ENCODE results near the gene LCN1. TPM values are rescaled to one million over a fixed set of nuclear protein-coding genes. Genes with fewer than 3 reads are reported as not detected.

The LCN1 gene
- total RNA-seq, 1 experiment from 2014 or later = not detected

GRCh38 chr9:135491764-135492163 is 29.5 kb upstream of the LCN1 start:
- no peak overlapping the region for H3K56ac ChIP-seq (ENCODE audit: insufficient read length, low read depth, low read length)
- H3K79me1 ChIP-seq (ENCODE audit: insufficient read depth, low read depth, low read length, poor library complexity, severe bottlenecking) = no peaks in the 10 kb centered on the region
- no peak for DNase-seq
- no peaks in the 10 kb centered on the region for H3K27me3 Mint-ChIP-seq (ENCODE audit: low read depth)
- no peak overlapping the region for H2BK15ac ChIP-seq (ENCODE audit: low read depth, low read length)
- H3K4me3 Mint-ChIP-seq = no peak overlapping the region
- H3K9me3 ChIP-seq (ENCODE audit: control insufficient read depth, low read depth, low read length) = no peaks in the 10 kb centered on the region
- peaks cover 9 to 22% (median 15%) of the 10 kb centered on the region in 3 experiments; a peak in 6 of 7 replicates for H3K36me3 Mint-ChIP-seq (ENCODE audit: insufficient read depth in 1 of 3, low read depth in 3 of 3)
- no peak overlapping the region for H2BK120ac ChIP-seq (ENCODE audit: low read depth, low read length, poor library complexity, severe bottlenecking)
- H3K27ac Mint-ChIP-seq = no peak overlapping the region
- H3K4me1 Mint-ChIP-seq = peaks cover 10 to 18% of the 10 kb centered on the region in 2 experiments; a peak in 3 of 4 replicates
- H4K20me1 ChIP-seq (ENCODE audit: control insufficient read depth, insufficient read depth, insufficient read length) = no peaks in the 10 kb centered on the region
- H3K23ac ChIP-seq (ENCODE audit: insufficient read length, low read depth, low read length) = no peak overlapping the region
- H3T11ph ChIP-seq (ENCODE audit: low read length) = no peak overlapping the region
- H3K18ac ChIP-seq (ENCODE audit: insufficient read length, low read depth, low read length) = no peak overlapping the region
- H2BK5ac ChIP-seq (ENCODE audit: insufficient read length, low read length) = no peak overlapping the region
- no peak overlapping the region for H4K91ac ChIP-seq (ENCODE audit: insufficient read length, low read depth, low read length)
- no peaks in the 10 kb centered on the region for H3K9me3 Mint-ChIP-seq
- no peak overlapping the region for H3K9ac ChIP-seq (ENCODE audit: extremely low read depth, insufficient read length, low read length)
- no peaks in the 10 kb centered on the region for H3K23me2 ChIP-seq (ENCODE audit: insufficient read length, low read depth, low read length, poor library complexity, severe bottlenecking)
- no CpG with 5 or more reads among the region's 4 CpGs for WGBS (ENCODE audit: extremely low coverage, insufficient read length, low lambda C conversion rate)
- no peak overlapping the region for H2AK5ac ChIP-seq (ENCODE audit: insufficient read length, low read length)
- H2BK12ac ChIP-seq (ENCODE audit: insufficient read length, low read depth, low read length) = no peak overlapping the region
- H3K27ac ChIP-seq (ENCODE audit: insufficient read length, low read depth, low read length) = no peak overlapping the region
- H3K14ac ChIP-seq (ENCODE audit: insufficient read depth, low read length) = no peak overlapping the region
- no peak for TF ChIP-seq CTCF (conservative IDR thresholded peaks at IDR 0.05)
- H4K8ac ChIP-seq (replicated peaks; ENCODE audit: insufficient read length, low read depth, low read length) = no peak overlapping the region
- no peak overlapping the region for H3K4ac ChIP-seq (ENCODE audit: low read depth, low read length)
- H4K5ac ChIP-seq (ENCODE audit: insufficient read length, low read depth, low read length) = no peak overlapping the region
- H3K79me2 ChIP-seq (ENCODE audit: insufficient read depth, low read length) = no peaks in the 10 kb centered on the region
- H3K27me3 ChIP-seq (ENCODE audit: insufficient read depth, low read length) = no peaks in the 10 kb centered on the region
- no peak overlapping the region for H2AFZ ChIP-seq (ENCODE audit: low read length)
- H3K4me1 ChIP-seq (ENCODE audit: insufficient read depth, low read length) = no peaks in the 10 kb centered on the region
- H3K4me2 ChIP-seq (ENCODE audit: insufficient read depth, insufficient read length, low read length) = no peak overlapping the region
- no peak overlapping the region for H2BK20ac ChIP-seq (ENCODE audit: low read depth, low read length, poor library complexity, severe bottlenecking)
